Measurements from ENCODE around the gene PRR12.

- no peak for TF ChIP-seq POLR2A (IDR thresholded peaks at IDR 0.05)
- TF ChIP-seq CTCF (IDR thresholded peaks at IDR 0.05): no peak
These were observed 39.5 kb upstream of the PRR12 start for GRCh38 chr19:49551531-49551930.
